H9 (cell line): Measurements from ENCODE around the gene LNPEP. TPM values are rescaled to one million over a fixed set of nuclear protein-coding genes. Genes with fewer than 3 reads are reported as not detected.

Source experiments
- DNase-seq: peaks from one replicate; pipeline ENCODE4 v3.0.0-alpha.2; 2017
- H2AFZ ChIP-seq: one replicate; pipeline ENCODE4 v1.6.1; 2013; ENCODE audit warnings: mild to moderate bottlenecking, low read length, control low read depth, moderate library complexity
- H2AK5ac ChIP-seq: 2 replicates; pipeline ENCODE4 v1.6.1; 2013; ENCODE audit warnings: low read length, control low read depth, mixed read lengths; ENCODE audit not compliant: insufficient read length
- H2BK120ac ChIP-seq: one replicate; pipeline ENCODE4 v1.6.1; 2013; ENCODE audit warnings: low read depth, mild to moderate bottlenecking, low read length, control low read depth, inconsistent platforms; ENCODE audit not compliant: poor library complexity, severe bottlenecking
- H2BK12ac ChIP-seq: 2 replicates; pipeline ENCODE4 v1.6.1; 2013; ENCODE audit warnings: low read length, control low read depth, mixed read lengths, low read depth; ENCODE audit not compliant: insufficient read length
- H2BK15ac ChIP-seq: 2 replicates; pipeline ENCODE4 v1.6.1; 2013; ENCODE audit warnings: low read depth, low read length, control low read depth
- H2BK20ac ChIP-seq: one replicate; pipeline ENCODE4 v1.6.1; 2013; ENCODE audit warnings: low read depth, mild to moderate bottlenecking, low read length, control low read depth, inconsistent platforms; ENCODE audit not compliant: poor library complexity, severe bottlenecking
- H2BK5ac ChIP-seq: 2 replicates; pipeline ENCODE4 v1.6.1; 2013; ENCODE audit warnings: low read length, control low read depth, mixed read lengths; ENCODE audit not compliant: insufficient read length
- H3K14ac ChIP-seq: 2 replicates; pipeline ENCODE4 v1.6.1; 2013; ENCODE audit warnings: low read length, control low read depth; ENCODE audit not compliant: insufficient read depth
- H3K18ac ChIP-seq: 2 replicates; pipeline ENCODE4 v1.6.1; 2013; ENCODE audit warnings: low read depth, mild to moderate bottlenecking, mixed read lengths, low read length, control low read depth; ENCODE audit not compliant: insufficient read length
- H3K23ac ChIP-seq: 2 replicates; pipeline ENCODE4 v1.6.1; 2013; ENCODE audit warnings: low read length, control low read depth, mixed read lengths, low read depth; ENCODE audit not compliant: insufficient read length
- H3K23me2 ChIP-seq: 2 replicates; pipeline ENCODE4 v1.6.1; 2013; ENCODE audit warnings: low read depth, mild to moderate bottlenecking, mixed read lengths, low read length, control low read depth; ENCODE audit not compliant: insufficient read length, poor library complexity, severe bottlenecking
- H3K27ac ChIP-seq: 2 replicates; pipeline ENCODE4 v1.5.1; 2013; ENCODE audit warnings: low read length, control low read depth, mixed read lengths, low read depth; ENCODE audit not compliant: insufficient read length
- H3K27me3 ChIP-seq: 2 replicates; pipeline ENCODE4 v1.6.1; 2013; ENCODE audit warnings: low read length, control low read depth, inconsistent platforms; ENCODE audit not compliant: insufficient read depth
- H3K4ac ChIP-seq: 2 replicates; pipeline ENCODE4 v1.6.1; 2013; ENCODE audit warnings: low read depth, mild to moderate bottlenecking, control low read depth, inconsistent platforms, low read length, moderate library complexity
- H3K4me1 ChIP-seq: 2 replicates; pipeline ENCODE4 v1.6.1; 2013; ENCODE audit warnings: low read length, control low read depth, inconsistent platforms; ENCODE audit not compliant: insufficient read depth
- H3K4me2 ChIP-seq: 2 replicates; pipeline ENCODE4 v1.6.1; 2013; ENCODE audit warnings: low read length, control low read depth, mixed read lengths; ENCODE audit not compliant: insufficient read length, insufficient read depth
- H3K56ac ChIP-seq: 2 replicates; pipeline ENCODE4 v1.6.1; 2013; ENCODE audit warnings: low read depth, mild to moderate bottlenecking, mixed read lengths, low read length, control low read depth; ENCODE audit not compliant: insufficient read length
- H3K79me1 ChIP-seq: 2 replicates; pipeline ENCODE4 v1.6.1; 2013; ENCODE audit warnings: low read depth, mild to moderate bottlenecking, moderate library complexity, low read length, control low read depth, inconsistent platforms; ENCODE audit not compliant: insufficient read depth, poor library complexity, severe bottlenecking
- H3K79me2 ChIP-seq: 2 replicates; pipeline ENCODE4 v1.6.1; 2013; ENCODE audit warnings: low read length, control low read depth, inconsistent platforms; ENCODE audit not compliant: insufficient read depth
- H3K9ac ChIP-seq: 2 replicates; pipeline ENCODE4 v1.6.1; 2013; ENCODE audit warnings: low read length, control low read depth, mixed read lengths; ENCODE audit not compliant: insufficient read length; ENCODE audit errors: extremely low read depth
- H3K9me3 ChIP-seq: one replicate; pipeline ENCODE4 v1.6.1; 2013; ENCODE audit warnings: low read depth, low read length, inconsistent platforms; ENCODE audit not compliant: control insufficient read depth
- H3T11ph ChIP-seq: one replicate; pipeline ENCODE4 v1.6.1; 2013; ENCODE audit warnings: mild to moderate bottlenecking, low read length, control low read depth, inconsistent platforms
- H4K20me1 ChIP-seq: one replicate; pipeline ENCODE4 v1.6.1; 2013; ENCODE audit not compliant: control insufficient read depth, insufficient read length, insufficient read depth
- H4K5ac ChIP-seq: 2 replicates; pipeline ENCODE4 v1.6.1; 2013; ENCODE audit warnings: low read depth, mild to moderate bottlenecking, mixed read lengths, low read length, control low read depth; ENCODE audit not compliant: insufficient read length
- H4K8ac ChIP-seq: replicated peaks from 2 replicates; pipeline ENCODE4 v1.6.1; 2013; ENCODE audit warnings: low read length, control low read depth, mixed read lengths, low read depth; ENCODE audit not compliant: insufficient read length
- H4K91ac ChIP-seq: 2 replicates; pipeline ENCODE4 v1.6.1; 2013; ENCODE audit warnings: low read depth, mild to moderate bottlenecking, moderate library complexity, mixed read lengths, low read length, control low read depth; ENCODE audit not compliant: insufficient read length
- H3K27ac Mint-ChIP-seq, 3 experiments: 2 replicates in 2 of 3; 3 replicates in 1 of 3; pipeline ENCODE4 v1.8.0; 2020 to 2021; ENCODE audit warnings: mixed read lengths in 3 of 3, mild to moderate bottlenecking in 1 of 3, moderate library complexity in 1 of 3
- H3K27me3 Mint-ChIP-seq: 2 replicates; pipeline ENCODE4 v1.8.0; 2021; ENCODE audit warnings: low read depth, mild to moderate bottlenecking, moderate library complexity, mixed read lengths
- H3K36me3 Mint-ChIP-seq, 3 experiments: 2 replicates in 2 of 3; 3 replicates in 1 of 3; pipeline ENCODE4 v1.8.0; 2020 to 2021; ENCODE audit warnings: low read depth in 3 of 3, mixed read lengths in 3 of 3; ENCODE audit not compliant: insufficient read depth in 1 of 3
- H3K4me1 Mint-ChIP-seq, 2 experiments: 2 replicates each; pipeline ENCODE4 v1.8.0; 2020; ENCODE audit warnings: mixed read lengths in 2 of 2
- H3K4me3 Mint-ChIP-seq, 2 experiments: 2 replicates in 1 of 2; 3 replicates in 1 of 2; pipeline ENCODE4 v1.8.0; 2020 to 2021; ENCODE audit warnings: mild to moderate bottlenecking in 2 of 2, mixed read lengths in 2 of 2, moderate library complexity in 1 of 2
- H3K9me3 Mint-ChIP-seq, 2 experiments: 2 replicates in 1 of 2; 3 replicates in 1 of 2; pipeline ENCODE4 v1.8.0; 2020; ENCODE audit warnings: mild to moderate bottlenecking in 2 of 2, mixed read lengths in 2 of 2, moderate library complexity in 1 of 2
- WGBS: extraction: QIAGEN DNeasy Blood & Tissue Kit; methylation state at CpG from one replicate; pipeline ENCODE4 v1.1.7; 2013; ENCODE audit warnings: missing lambda C conversion rate, low lambda C conversion rate, mixed read lengths; ENCODE audit not compliant: insufficient read length; ENCODE audit errors: extremely low coverage; 5-methylcytosine and 5-hydroxymethylcytosine counted together
- total RNA-seq: library from RNA; stranded (reverse); gene quantifications from 2 replicates; pipeline ENCODE4 v1.2.1, GENCODE V29; 2021
- TF ChIP-seq, protein P1 (sequence below): fragments of 200-600 bp; sonication (generic); conservative IDR thresholded peaks from 3 replicates; pipeline ENCODE4 v1.8.0; 2021; ENCODE audit warnings: antibody characterized with exemption, mild to moderate bottlenecking

The LNPEP gene
- total RNA-seq, 1 experiment from 2014 or later = 4.1 TPM

DNA sequence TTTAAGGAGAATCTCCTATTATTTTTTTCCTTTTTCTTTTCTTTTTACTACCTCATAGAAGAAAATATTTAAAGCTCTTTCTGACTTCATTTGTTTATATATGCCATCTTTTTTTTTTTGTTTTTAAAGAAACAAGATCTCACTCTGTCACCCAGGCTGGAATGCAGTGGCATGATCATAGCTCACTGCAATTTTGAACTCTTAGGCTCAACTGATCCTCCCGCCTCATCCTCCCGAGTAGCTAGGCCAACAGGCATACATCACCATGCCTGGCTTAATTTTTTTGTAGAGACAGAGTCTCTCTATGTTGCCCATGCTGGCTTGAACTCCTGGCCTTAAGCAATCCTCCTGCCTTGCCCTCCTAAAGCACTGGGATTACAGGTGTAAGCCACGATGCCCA, 59.5 kb downstream of the LNPEP start:
- Histone ChIP-seq H2BK15ac (no peak overlapping the region), H3K9me3 (no peaks in the 10 kb centered on the region), H2BK20ac (no peak overlapping the region), H2BK12ac (no peak overlapping the region), H3K56ac (no peak overlapping the region), H3K79me2 (no peaks in the 10 kb centered on the region), H2BK120ac (no peak overlapping the region), H2BK5ac (no peak overlapping the region), H3K27me3 (no peaks in the 10 kb centered on the region), H3T11ph (no peak overlapping the region), H3K27ac (no peak overlapping the region), H3K4me1 (no peaks in the 10 kb centered on the region; the same call in 1 of the 2 replicates), H4K91ac (no peak overlapping the region), H4K5ac (no peak overlapping the region), H2AK5ac (no peak overlapping the region), H3K14ac (no peak overlapping the region), H4K8ac (no peak overlapping the region), H4K20me1 (no peaks in the 10 kb centered on the region), H2AFZ (no peak overlapping the region), H3K79me1 (no peaks in the 10 kb centered on the region), H3K9ac (no peak overlapping the region), H3K4ac (no peak overlapping the region), H3K23me2 (no peaks in the 10 kb centered on the region), H3K4me2 (no peak overlapping the region), H3K23ac (no peak overlapping the region), H3K18ac (no peak overlapping the region)
- no peak for DNase-seq
- Mint-ChIP-seq H3K9me3 (no peaks in the 10 kb centered on the region), H3K27ac (no peak overlapping the region), H3K4me1 (peaks cover 3 to 4% of the 10 kb centered on the region in 2 experiments), H3K36me3 (no peaks in the 10 kb centered on the region), H3K27me3 (no peaks in the 10 kb centered on the region), H3K4me3 (no peak overlapping the region)
- WGBS = no CpG with 5 or more reads among the region's 3 CpGs
- TF ChIP-seq, protein P1, sequence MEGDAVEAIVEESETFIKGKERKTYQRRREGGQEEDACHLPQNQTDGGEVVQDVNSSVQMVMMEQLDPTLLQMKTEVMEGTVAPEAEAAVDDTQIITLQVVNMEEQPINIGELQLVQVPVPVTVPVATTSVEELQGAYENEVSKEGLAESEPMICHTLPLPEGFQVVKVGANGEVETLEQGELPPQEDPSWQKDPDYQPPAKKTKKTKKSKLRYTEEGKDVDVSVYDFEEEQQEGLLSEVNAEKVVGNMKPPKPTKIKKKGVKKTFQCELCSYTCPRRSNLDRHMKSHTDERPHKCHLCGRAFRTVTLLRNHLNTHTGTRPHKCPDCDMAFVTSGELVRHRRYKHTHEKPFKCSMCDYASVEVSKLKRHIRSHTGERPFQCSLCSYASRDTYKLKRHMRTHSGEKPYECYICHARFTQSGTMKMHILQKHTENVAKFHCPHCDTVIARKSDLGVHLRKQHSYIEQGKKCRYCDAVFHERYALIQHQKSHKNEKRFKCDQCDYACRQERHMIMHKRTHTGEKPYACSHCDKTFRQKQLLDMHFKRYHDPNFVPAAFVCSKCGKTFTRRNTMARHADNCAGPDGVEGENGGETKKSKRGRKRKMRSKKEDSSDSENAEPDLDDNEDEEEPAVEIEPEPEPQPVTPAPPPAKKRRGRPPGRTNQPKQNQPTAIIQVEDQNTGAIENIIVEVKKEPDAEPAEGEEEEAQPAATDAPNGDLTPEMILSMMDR = no peak
